ENCODE data around the gene MAGEA9. TPM values are rescaled to one million over a fixed set of nuclear protein-coding genes. Genes with fewer than 3 reads are reported as not detected.
"Not testable (repeated sequence)": the region's sequence is repeated elsewhere in the genome, so short reads cannot be mapped to it uniquely, and the experiment has no call there.

MAGEA9 gene
- total and polyA plus RNA-seq, 12 donors, result not detected

DNA sequence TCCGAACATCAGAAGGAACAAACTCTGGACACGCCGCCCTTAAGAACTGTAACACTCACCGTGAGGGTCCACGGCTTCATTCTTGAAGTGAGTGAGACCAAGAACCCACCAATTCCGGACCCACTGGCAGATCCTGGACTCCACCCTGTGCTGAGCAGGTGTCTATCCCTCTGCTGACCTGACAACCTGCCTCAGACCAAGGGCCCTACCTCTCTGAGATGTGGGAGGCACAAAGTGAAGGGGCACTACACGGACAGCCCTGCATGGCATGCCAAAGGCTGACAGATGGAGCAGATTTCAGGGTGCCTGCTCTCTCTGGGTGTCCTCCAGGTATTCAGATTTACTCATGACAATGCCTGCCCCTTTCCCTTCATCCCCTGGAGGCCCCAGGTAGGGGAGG lies 21.9 kb upstream of the MAGEA9 start:
- H3K27ac ChIP-seq, result no peak overlapping the region
- H3K4me3 ChIP-seq, result no peak overlapping the region
- peaks cover 0 to 4% (median 0%) of the 10 kb centered on the region in 7 donors for H3K27me3 ChIP-seq
- no peaks in the 10 kb centered on the region for H3K36me3 ChIP-seq
- no peak for ATAC-seq
- no peak for DNase-seq
- 87 to 88% methylated on average over 7 of the region's 7 CpGs for WGBS, 2 donors
- TF ChIP-seq, protein P1, sequence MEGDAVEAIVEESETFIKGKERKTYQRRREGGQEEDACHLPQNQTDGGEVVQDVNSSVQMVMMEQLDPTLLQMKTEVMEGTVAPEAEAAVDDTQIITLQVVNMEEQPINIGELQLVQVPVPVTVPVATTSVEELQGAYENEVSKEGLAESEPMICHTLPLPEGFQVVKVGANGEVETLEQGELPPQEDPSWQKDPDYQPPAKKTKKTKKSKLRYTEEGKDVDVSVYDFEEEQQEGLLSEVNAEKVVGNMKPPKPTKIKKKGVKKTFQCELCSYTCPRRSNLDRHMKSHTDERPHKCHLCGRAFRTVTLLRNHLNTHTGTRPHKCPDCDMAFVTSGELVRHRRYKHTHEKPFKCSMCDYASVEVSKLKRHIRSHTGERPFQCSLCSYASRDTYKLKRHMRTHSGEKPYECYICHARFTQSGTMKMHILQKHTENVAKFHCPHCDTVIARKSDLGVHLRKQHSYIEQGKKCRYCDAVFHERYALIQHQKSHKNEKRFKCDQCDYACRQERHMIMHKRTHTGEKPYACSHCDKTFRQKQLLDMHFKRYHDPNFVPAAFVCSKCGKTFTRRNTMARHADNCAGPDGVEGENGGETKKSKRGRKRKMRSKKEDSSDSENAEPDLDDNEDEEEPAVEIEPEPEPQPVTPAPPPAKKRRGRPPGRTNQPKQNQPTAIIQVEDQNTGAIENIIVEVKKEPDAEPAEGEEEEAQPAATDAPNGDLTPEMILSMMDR (IDR thresholded peaks at IDR 0.05), result no peak
- intact Hi-C loops (cut with DNase I), result no loop called here
- H3K4me1 ChIP-seq, result no peaks in the 10 kb centered on the region
- no peaks in the 10 kb centered on the region for H3K9me3 ChIP-seq

DNA sequence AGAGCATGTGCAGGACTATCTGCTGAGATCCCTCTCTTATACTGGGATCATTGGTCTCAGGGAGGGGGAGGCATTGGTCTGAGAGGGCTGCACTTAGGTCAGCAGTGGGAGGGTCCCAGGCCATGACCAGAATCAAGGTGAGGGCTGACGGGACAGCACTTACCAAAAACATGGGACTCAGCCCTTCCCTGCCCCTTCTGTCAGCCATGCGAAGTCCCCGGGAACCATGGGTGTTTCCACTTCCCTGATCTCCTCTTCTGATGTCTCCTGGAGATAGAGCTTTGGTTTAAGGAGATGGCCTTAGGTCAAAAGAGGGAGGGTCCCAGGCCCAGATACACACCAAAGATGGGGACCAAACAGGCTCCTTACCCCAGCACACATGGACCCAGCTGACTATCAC lies 20.8 kb upstream of the MAGEA9 start:
- WGBS, 2 donors, result 91 to 94% methylated on average over 3 of the region's 3 CpGs
- Histone ChIP-seq H3K27ac (no peak overlapping the region), H3K27me3 (no peaks in the 10 kb centered on the region), H3K36me3 (no peaks in the 10 kb centered on the region), H3K4me1 (no peaks in the 10 kb centered on the region), H3K4me3 (no peak overlapping the region), H3K9me3 (no peaks in the 10 kb centered on the region)
- no peak for ATAC-seq
- DNase-seq, result no peak
- TF ChIP-seq, protein P1 (IDR thresholded peaks at IDR 0.05), result no peak
- intact Hi-C loops (cut with DNase I), result no loop called here

DNA sequence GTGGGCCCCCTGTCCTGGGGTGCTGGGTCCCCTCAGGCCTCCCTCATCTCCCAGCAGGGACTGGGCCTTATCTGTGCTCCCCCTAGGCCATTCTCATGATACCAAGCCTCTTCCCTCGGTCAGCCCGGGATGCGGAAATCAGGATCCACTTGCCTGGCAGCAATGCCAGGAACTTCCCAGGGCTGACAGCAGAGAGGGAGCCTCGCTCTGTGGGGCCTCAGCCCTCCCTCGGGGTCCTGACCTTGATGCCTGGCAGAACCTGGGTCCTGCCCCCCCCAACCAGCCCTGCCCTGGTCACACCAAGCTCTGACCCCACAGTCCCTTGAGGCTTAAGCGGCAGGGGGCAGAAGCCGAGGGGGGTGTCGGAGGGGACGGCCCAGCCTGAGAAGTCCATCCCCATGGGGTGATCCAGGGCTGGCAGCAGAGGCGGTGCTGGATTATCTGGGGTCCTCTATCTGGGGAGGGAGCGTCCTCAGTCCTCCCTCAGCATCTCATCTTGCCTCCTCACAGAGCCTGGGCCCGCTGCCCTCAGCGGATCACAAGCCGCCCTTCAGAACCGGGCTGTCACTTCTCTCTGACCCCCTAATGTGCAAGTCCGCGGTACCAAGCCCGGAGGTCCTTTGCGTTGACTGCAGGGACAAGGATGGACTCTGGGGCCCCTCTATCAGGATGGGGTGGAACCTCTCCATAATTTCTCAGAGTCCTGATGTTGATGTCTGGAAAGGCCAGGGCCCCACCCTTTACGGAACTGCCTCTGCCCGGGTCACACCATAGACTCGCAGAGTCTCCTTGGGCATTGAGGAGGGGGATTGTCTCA lies 19.7 kb upstream of the MAGEA9 start:
- WGBS, 2 donors, result 92% methylated on average over 17 to 22 of the region's 22 CpGs
- H3K27ac ChIP-seq; H3K27me3 ChIP-seq; H3K4me3 ChIP-seq; H3K4me1 ChIP-seq; H3K9me3 ChIP-seq; H3K36me3 ChIP-seq; intact Hi-C loops (cut with DNase I); DNase-seq; ATAC-seq: not testable (repeated sequence)

DNA sequence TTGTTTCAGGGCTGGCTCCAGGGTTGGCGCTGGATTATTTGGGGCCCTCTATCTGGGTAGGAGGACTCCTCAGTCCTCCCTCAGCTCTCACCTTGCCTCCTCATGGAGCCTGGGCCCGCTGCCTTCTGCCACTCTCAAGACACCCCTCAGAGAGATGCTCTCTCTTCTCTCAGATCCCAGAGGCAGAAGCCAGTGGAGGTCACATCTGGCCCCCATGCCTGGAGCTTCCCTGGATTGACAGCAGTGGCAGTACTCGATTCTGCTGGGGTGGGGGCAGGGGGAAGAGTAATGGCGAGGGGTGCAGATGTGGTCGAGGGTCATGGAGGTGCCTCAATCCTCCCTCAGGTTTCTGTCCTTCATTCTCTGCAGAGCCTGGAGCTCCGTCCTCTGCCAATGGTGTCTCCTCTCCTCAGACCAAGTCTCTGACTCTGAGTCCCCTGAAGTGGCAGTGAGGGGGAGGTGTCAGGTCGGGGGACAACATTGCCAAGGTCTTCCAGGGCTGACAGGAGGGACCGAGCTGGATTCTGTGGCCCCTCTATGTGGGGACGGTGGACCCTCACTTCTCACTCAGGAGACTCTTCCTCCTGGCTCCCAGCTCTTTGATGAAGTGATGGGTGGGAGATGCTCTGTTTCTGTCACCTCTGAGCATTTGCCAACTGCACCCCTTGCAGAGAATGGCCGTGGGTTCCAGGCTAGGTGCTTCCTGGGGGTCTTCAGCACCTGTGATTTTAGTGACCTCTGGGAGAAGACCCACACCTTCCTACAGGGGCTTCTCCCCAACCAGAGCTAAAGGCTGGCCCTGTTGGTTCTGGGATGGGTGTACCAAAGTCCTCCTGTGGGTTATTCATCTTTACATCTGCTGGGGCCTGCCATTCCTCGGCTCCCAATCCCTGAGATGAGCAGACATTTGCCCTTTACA lies 18.8 kb upstream of the MAGEA9 start:
- DNase-seq, result no peak
- ATAC-seq, result no peak
- no peaks in the 10 kb centered on the region for H3K9me3 ChIP-seq
- no peak overlapping the region for H3K27ac ChIP-seq
- WGBS, 2 donors, result 77 to 82% methylated on average over 9 to 10 of the region's 11 CpGs
- no peak overlapping the region for H3K4me3 ChIP-seq
- TF ChIP-seq, protein P1 (IDR thresholded peaks at IDR 0.05), result no peak
- intact Hi-C loops (cut with DNase I), result no loop called here
- no peaks in the 10 kb centered on the region for H3K36me3 ChIP-seq
- H3K27me3 ChIP-seq, result no peaks in the 10 kb centered on the region
- no peaks in the 10 kb centered on the region for H3K4me1 ChIP-seq

DNA sequence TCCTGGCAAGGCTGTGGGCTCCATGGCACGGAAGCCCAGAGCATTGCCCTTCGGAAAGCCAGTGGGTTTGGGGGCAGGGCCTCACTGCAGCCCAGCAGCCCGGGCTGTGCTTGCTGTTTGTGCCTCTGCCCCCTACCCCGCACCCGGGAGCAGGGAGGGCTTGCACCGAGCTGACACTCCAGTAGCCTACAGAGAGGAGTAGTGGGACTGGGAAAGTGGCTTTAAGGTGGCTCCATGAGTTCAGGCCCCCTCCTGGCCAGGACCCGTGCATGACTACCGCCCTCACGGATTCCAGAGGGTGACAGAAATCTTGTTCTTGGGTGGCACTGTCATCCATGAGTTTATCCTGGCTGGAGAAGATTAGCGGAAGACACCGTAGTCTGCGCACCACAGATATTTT lies 11.4 kb upstream of the MAGEA9 start:
- H3K27me3 ChIP-seq; H3K4me3 ChIP-seq; intact Hi-C loops (cut with DNase I); ATAC-seq; DNase-seq; H3K9me3 ChIP-seq; H3K4me1 ChIP-seq; H3K27ac ChIP-seq; H3K36me3 ChIP-seq: not testable (repeated sequence)
- WGBS, 2 donors, result 86% methylated on average over 3 of the region's 12 CpGs; no CpG with 5 or more reads in 1 of the 2 donors

DNA sequence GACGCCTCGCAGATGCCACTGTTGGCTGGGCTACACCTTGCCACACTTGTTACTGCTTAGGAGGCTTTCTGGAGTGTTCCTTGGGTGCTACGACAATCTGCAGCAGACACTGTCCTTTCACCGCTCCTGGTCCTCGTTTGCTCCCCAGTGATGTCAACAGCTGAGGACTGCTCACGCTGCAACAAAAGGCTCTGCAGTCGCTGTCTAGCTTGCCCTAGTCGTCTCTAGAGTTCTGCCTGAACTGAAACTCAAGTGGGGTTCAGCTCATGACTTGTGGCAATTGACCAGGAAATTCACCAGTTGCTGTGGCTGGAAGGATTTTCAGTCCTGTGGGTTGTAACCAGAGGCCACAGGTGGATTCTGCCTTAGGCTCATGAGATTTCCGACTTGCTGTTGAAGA lies 8.7 kb upstream of the MAGEA9 start:
- H3K27me3 ChIP-seq; H3K4me3 ChIP-seq; DNase-seq; H3K36me3 ChIP-seq; H3K27ac ChIP-seq; intact Hi-C loops (cut with DNase I); H3K9me3 ChIP-seq; ATAC-seq; H3K4me1 ChIP-seq: not testable (repeated sequence)
- WGBS, 2 donors, result no CpG with 5 or more reads among the region's 9 CpGs

DNA sequence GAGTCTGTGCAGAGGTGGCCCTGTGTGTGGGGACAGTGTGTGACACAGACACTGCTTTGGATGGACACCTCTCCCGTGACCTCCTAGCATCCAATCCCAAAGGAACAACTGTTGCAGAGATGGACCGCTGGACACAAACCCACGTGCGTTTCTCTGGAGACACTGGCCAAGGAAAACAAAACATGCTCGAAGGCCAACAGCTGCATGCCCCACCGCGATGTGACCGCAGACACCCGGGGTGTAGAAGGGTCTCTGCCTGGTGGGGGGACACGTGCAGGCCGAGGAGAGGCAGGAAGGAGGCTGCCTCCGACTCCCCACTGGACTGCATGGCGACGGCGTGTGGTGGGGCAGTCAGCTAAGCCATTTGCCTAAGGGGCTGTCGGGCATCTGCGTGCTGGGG lies 8.0 kb upstream of the MAGEA9 start, which contains the start of gene HSFX1:
Gene HSFX1, plus strand, starts transcription at position 301 of the 400 bp plus-strand sequence. CDS start 614 bp downstream, outside the sequence.
- H3K9me3 ChIP-seq; H3K4me3 ChIP-seq; intact Hi-C loops (cut with DNase I); DNase-seq; H3K27ac ChIP-seq; H3K27me3 ChIP-seq; H3K4me1 ChIP-seq; H3K36me3 ChIP-seq; ATAC-seq: not testable (repeated sequence)
- WGBS, 2 donors, result no CpG with 5 or more reads among the region's 17 CpGs

DNA sequence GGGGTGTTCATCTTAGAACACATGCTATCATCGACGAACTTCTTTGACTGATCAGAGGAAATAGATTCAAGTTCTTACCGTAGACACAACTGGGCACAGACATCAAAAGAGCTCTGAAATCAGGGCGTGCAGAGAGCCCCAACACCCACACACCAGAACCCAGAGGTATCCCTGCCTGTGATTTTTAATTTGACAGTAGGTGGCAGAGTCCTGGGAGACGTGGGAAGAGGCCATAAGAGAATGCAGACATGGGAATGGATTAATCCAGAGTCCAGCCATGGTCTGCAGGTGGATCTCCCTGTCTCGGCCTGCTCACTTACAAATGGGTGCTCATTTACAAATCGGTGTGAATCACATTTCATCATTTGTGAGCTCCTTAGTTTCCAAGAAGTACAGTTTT lies 3.7 kb upstream of the MAGEA9 start:
- H3K27me3 ChIP-seq; H3K9me3 ChIP-seq; H3K4me1 ChIP-seq; H3K36me3 ChIP-seq; DNase-seq; intact Hi-C loops (cut with DNase I); ATAC-seq; H3K27ac ChIP-seq; H3K4me3 ChIP-seq: not testable (repeated sequence)
- no CpG with 5 or more reads among the region's 7 CpGs for WGBS, 2 donors

Measured in heart right ventricle (tissue), 16 donors.